ENCODE data around the gene FOXO1. TPM values are rescaled to one million over a fixed set of nuclear protein-coding genes. Genes with fewer than 3 reads are reported as not detected.

FOXO1 gene
- total and polyA plus RNA-seq, 2 experiments from 2014 or later, result 32.4 to 68.0 TPM

DNA sequence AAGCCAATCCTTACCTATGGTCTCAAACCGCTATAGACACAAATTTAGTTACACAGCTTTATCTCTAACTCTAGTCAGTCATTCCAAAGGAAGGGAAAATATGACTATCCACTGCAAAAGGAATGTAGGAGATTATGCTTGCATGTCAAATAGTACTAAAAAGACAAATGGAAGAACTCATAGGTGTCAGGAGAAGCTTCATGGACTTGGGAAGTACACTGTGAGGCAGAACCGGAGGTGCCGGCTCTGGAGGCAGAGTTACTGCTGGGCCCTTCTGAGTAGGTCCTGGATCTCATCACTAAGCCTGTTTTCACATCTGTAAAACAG is 97.5 kb downstream of the FOXO1 start (continued):
- TF ChIP-seq, protein P1, sequence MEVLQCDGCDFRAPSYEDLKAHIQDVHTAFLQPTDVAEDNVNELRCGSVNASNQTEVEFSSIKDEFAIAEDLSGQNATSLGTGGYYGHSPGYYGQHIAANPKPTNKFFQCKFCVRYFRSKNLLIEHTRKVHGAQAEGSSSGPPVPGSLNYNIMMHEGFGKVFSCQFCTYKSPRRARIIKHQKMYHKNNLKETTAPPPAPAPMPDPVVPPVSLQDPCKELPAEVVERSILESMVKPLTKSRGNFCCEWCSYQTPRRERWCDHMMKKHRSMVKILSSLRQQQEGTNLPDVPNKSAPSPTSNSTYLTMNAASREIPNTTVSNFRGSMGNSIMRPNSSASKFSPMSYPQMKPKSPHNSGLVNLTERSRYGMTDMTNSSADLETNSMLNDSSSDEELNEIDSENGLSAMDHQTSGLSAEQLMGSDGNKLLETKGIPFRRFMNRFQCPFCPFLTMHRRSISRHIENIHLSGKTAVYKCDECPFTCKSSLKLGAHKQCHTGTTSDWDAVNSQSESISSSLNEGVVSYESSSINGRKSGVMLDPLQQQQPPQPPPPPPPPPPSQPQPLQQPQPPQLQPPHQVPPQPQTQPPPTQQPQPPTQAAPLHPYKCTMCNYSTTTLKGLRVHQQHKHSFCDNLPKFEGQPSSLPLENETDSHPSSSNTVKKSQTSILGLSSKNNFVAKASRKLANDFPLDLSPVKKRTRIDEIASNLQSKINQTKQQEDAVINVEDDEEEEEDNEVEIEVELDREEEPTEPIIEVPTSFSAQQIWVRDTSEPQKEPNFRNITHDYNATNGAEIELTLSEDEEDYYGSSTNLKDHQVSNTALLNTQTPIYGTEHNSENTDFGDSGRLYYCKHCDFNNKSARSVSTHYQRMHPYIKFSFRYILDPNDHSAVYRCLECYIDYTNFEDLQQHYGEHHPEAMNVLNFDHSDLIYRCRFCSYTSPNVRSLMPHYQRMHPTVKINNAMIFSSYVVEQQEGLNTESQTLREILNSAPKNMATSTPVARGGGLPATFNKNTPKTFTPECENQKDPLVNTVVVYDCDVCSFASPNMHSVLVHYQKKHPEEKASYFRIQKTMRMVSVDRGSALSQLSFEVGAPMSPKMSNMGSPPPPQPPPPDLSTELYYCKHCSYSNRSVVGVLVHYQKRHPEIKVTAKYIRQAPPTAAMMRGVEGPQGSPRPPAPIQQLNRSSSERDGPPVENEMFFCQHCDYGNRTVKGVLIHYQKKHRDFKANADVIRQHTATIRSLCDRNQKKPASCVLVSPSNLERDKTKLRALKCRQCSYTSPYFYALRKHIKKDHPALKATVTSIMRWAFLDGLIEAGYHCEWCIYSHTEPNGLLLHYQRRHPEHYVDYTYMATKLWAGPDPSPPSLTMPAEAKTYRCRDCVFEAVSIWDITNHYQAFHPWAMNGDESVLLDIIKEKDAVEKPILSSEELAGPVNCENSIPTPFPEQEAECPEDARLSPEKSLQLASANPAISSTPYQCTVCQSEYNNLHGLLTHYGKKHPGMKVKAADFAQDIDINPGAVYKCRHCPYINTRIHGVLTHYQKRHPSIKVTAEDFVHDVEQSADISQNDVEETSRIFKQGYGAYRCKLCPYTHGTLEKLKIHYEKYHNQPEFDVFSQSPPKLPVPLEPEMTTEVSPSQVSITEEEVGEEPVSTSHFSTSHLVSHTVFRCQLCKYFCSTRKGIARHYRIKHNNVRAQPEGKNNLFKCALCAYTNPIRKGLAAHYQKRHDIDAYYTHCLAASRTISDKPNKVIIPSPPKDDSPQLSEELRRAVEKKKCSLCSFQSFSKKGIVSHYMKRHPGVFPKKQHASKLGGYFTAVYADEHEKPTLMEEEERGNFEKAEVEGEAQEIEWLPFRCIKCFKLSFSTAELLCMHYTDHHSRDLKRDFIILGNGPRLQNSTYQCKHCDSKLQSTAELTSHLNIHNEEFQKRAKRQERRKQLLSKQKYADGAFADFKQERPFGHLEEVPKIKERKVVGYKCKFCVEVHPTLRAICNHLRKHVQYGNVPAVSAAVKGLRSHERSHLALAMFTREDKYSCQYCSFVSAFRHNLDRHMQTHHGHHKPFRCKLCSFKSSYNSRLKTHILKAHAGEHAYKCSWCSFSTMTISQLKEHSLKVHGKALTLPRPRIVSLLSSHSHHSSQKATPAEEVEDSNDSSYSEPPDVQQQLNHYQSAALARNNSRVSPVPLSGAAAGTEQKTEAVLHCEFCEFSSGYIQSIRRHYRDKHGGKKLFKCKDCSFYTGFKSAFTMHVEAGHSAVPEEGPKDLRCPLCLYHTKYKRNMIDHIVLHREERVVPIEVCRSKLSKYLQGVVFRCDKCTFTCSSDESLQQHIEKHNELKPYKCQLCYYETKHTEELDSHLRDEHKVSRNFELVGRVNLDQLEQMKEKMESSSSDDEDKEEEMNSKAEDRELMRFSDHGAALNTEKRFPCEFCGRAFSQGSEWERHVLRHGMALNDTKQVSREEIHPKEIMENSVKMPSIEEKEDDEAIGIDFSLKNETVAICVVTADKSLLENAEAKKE (CRISPR knock-in tag; IDR thresholded peaks at IDR 0.05), result no peak

DNA sequence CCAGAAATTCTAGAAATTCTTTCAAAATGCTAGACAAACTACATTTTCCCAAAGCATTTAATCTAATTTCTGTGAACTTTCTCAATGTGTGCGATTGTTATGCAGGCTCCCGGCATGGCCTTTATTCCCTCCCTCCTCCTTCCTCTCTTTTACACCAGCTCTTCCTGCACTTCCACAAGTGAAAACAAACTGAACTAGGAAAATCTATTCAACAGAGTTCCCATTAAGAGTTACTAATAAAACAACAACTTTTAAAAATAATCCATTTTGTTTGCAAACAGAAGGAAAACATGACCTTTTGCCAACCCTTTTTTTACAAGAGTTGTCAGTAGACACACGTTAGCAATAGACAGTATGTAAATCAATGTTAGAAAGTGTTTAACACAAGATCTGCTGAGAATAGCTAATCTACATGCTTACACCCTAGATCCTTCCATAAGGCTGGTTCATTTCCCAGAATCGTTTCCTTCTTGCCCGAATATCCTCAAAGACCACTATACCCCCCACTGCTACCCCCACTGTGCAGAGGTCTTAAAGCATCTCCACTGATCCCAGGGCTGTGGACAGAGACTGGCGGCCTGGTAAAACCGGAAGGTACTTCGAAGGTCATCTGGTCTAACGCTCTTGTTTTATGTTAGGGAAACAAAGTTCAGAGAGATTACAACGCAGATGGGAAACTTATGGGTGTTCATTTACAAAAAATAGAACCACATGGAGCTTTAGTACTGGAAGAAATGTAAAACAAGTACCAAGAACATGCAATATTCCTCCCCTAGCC is 98.0 kb downstream of the FOXO1 start:
- H3K36me3 ChIP-seq (ENCODE audit: insufficient read depth), result no peaks in the 10 kb centered on the region
- H3K4me2 ChIP-seq, result 0 out of 2 replicates have a peak overlapping the region, but pooled peaks have one; percentile 34
- no peaks in the 10 kb centered on the region for H3K36me3 Mint-ChIP-seq (ENCODE audit: low read depth)
- H3K9me2 ChIP-seq (ENCODE audit: insufficient read depth), result no peaks in the 10 kb centered on the region
- H3K4me1 ChIP-seq (ENCODE audit: insufficient read depth), result peaks cover 85% of the 10 kb centered on the region
- H3F3A ChIP-seq (replicated peaks; ENCODE audit: low read depth), result 0 out of 2 replicates have a peak, but pooled peaks cover 8% of the 10 kb centered on the region
- DNase-seq (ENCODE audit: low spot score), result no peak
- H3K79me2 ChIP-seq (replicated peaks; ENCODE audit: insufficient read depth), result peaks cover 100% of the 10 kb centered on the region
- ATAC-seq, result no peak
- H3K4me3 Mint-ChIP-seq, result no peak overlapping the region; the same call in 2 of the 3 replicates
- no peaks in the 10 kb centered on the region for H3K27me3 ChIP-seq (ENCODE audit: insufficient read depth)
- H3K4me3 ChIP-seq, result no peak overlapping the region
- no peak overlapping the region for H2AFZ ChIP-seq
- peaks cover 65% of the 10 kb centered on the region for H4K20me1 ChIP-seq (replicated peaks; ENCODE audit: insufficient read depth)
- H3K27me3 Mint-ChIP-seq (ENCODE audit: insufficient read depth, low read depth, poor library complexity), result peaks cover 20% of the 10 kb centered on the region
- H3K27ac ChIP-seq (ENCODE audit: low read depth), result no peak overlapping the region
- peak overlapping the region; percentile 76 for H3K27ac Mint-ChIP-seq
- H3K4me1 Mint-ChIP-seq, result peaks cover 72% of the 10 kb centered on the region
- no peaks in the 10 kb centered on the region for H3K9me3 Mint-ChIP-seq
- TF ChIP-seq EZH2phosphoT487 (IDR thresholded peaks at IDR 0.05; ENCODE audit: unreplicated experiment) (no peak), ZNF331 (CRISPR knock-in tag; IDR thresholded peaks at IDR 0.05; ENCODE audit: low read depth) (no peak), NANOG (IDR thresholded peaks at IDR 0.05; ENCODE audit: borderline replicate concordance) (no peak), STAT1 (IDR thresholded peaks at IDR 0.05; ENCODE audit: unreplicated experiment) (no peak), CREB1 (CRISPR knock-in tag; IDR thresholded peaks at IDR 0.05; ENCODE audit: low read depth) (no peak)
- TF ChIP-seq, protein P1 (CRISPR knock-in tag; IDR thresholded peaks at IDR 0.05), result no peak
